Neural cell (in vitro differentiated cells): Measurements from ENCODE around the gene CABLES1. TPM values are rescaled to one million over a fixed set of nuclear protein-coding genes. Genes with fewer than 3 reads are reported as not detected.

Experiments
- H2AFZ ChIP-seq: fragments of 200-600, 300-800 bp; sonication (generic), shearing (Covaris generic); 2 replicates; pipeline ENCODE4 v1.6.0; 2014; ENCODE audit warnings: low read depth, mild to moderate bottlenecking, antibody characterized with exemption, low read length, moderate library complexity
- H3F3A ChIP-seq: fragments of 200-600 bp; shearing (Covaris generic); 2 replicates; pipeline ENCODE4 v1.6.1; 2016; ENCODE audit warnings: mild to moderate bottlenecking, moderate library complexity, mixed read lengths, antibody characterized with exemption, low read length; ENCODE audit not compliant: insufficient read depth, poor library complexity, severe bottlenecking
- H3K27ac ChIP-seq: fragments of 200-600, 300-800 bp; sonication (generic), shearing (Covaris generic); 2 replicates; pipeline ENCODE4 v1.5.1; 2014; ENCODE audit warnings: mild to moderate bottlenecking, low read length, moderate library complexity
- H3K27me3 ChIP-seq: fragments of 300-800, 200-600 bp; sonication (generic), shearing (Covaris generic); 2 replicates; pipeline ENCODE4 v1.6.0; 2014; ENCODE audit warnings: mild to moderate bottlenecking, low read depth, low read length, moderate library complexity; ENCODE audit not compliant: insufficient read depth
- H3K36me3 ChIP-seq: fragments of 300-800, 200-600 bp; sonication (generic), shearing (Covaris generic); 2 replicates; pipeline ENCODE4 v1.5.1; 2014; ENCODE audit warnings: mild to moderate bottlenecking, antibody characterized with exemption, low read length, moderate library complexity; ENCODE audit not compliant: insufficient read depth
- H3K4me2 ChIP-seq: fragments of 300-800, 200-600 bp; sonication (generic), shearing (Covaris generic); 2 replicates; pipeline ENCODE4 v1.6.0; 2014; ENCODE audit warnings: mild to moderate bottlenecking, low read length
- H3K4me3 ChIP-seq: fragments of 300-800, 200-600 bp; sonication (generic), shearing (Covaris generic); 2 replicates; pipeline ENCODE4 v1.5.1; 2014; ENCODE audit warnings: mild to moderate bottlenecking, low read length, moderate library complexity
- H3K79me2 ChIP-seq: fragments of 200-600 bp; shearing (Covaris generic); replicated peaks from 2 replicates; pipeline ENCODE4 v1.6.0; 2014; ENCODE audit warnings: mild to moderate bottlenecking, low read length, moderate library complexity; ENCODE audit not compliant: insufficient read depth
- H3K9ac ChIP-seq: fragments of 300-800, 200-600 bp; sonication (generic), shearing (Covaris generic); 2 replicates; pipeline ENCODE4 v1.6.1; 2016; ENCODE audit warnings: mild to moderate bottlenecking, low read length, mixed read lengths
- H3K9me2 ChIP-seq: fragments of 200-600 bp; shearing (Covaris generic); 2 replicates; pipeline ENCODE4 v1.6.1; 2016; ENCODE audit warnings: mild to moderate bottlenecking, low read length, mixed read lengths; ENCODE audit not compliant: insufficient read depth
- H3K9me3 ChIP-seq: fragments of 200-600, 300-800 bp; sonication (generic), shearing (Covaris generic); 2 replicates; pipeline ENCODE4 v1.6.1; 2016; ENCODE audit warnings: mild to moderate bottlenecking, mixed run types, low read length, moderate library complexity, mixed read lengths
- H4K20me1 ChIP-seq: fragments of 200-600 bp; shearing (Covaris generic); 2 replicates; pipeline ENCODE4 v1.6.1; 2016; ENCODE audit warnings: mild to moderate bottlenecking, mixed run types; ENCODE audit not compliant: insufficient read depth
- EP300 ChIP-seq: fragments of 450-650 bp; conservative IDR thresholded peaks from 2 replicates; pipeline ENCODE4 v1.6.1; 2014; ENCODE audit warnings: antibody characterized with exemption, mild to moderate bottlenecking, moderate library complexity; ENCODE audit not compliant: poor library complexity, severe bottlenecking
- EZH2 ChIP-seq: fragments of 200-600, 300-800 bp; shearing (Covaris generic), sonication (generic); IDR thresholded peaks from 2 replicates; pipeline ENCODE4 v1.6.1; 2014; ENCODE audit warnings: antibody characterized with exemption, low read length, borderline replicate concordance, mild to moderate bottlenecking; ENCODE audit not compliant: insufficient read depth, poor library complexity, severe bottlenecking
- MXI1 ChIP-seq: fragments of 450-650 bp; conservative IDR thresholded peaks from 2 replicates; pipeline ENCODE4 v1.6.1; 2014; ENCODE audit warnings: antibody characterized with exemption, mild to moderate bottlenecking; ENCODE audit not compliant: poor library complexity, severe bottlenecking
- POLR2AphosphoS5 ChIP-seq: IDR thresholded peaks from 2 replicates; pipeline ENCODE4 v1.6.1; 2012
- RAD21 ChIP-seq: fragments of 450-650 bp; conservative IDR thresholded peaks from 2 replicates; pipeline ENCODE4 v1.6.1; 2014; ENCODE audit warnings: antibody characterized with exemption, mild to moderate bottlenecking, moderate library complexity
- SMC3 ChIP-seq: fragments of 450-650 bp; conservative IDR thresholded peaks from 2 replicates; pipeline ENCODE4 v1.6.1; 2014; ENCODE audit warnings: antibody characterized with exemption, mild to moderate bottlenecking, moderate library complexity; ENCODE audit not compliant: poor library complexity
- TAF1 ChIP-seq: IDR thresholded peaks from 2 replicates; pipeline ENCODE4 v1.6.1; 2012; ENCODE audit warnings: low read depth
- polyA plus RNA-seq: library from polyadenylated mRNA; depleted of rRNA; stranded (reverse); fragments of >200 nt; gene quantifications from 2 replicates; pipeline ENCODE4 v1.2.3, GENCODE V29; 2014
- TF ChIP-seq, protein P1 (sequence below): fragments of 450-650 bp; IDR thresholded peaks from 2 replicates; pipeline ENCODE4 v1.5.1; 2014; ENCODE audit warnings: antibody characterized with exemption, mild to moderate bottlenecking, moderate library complexity; ENCODE audit not compliant: poor library complexity, severe bottlenecking
- TF ChIP-seq, protein P2 (sequence below): IDR thresholded peaks from 2 replicates; pipeline ENCODE4 v1.6.1; 2012; ENCODE audit warnings: borderline replicate concordance

The CABLES1 gene
- polyA plus RNA-seq, 1 donor from 2014 or later, result 1.4 TPM

DNA sequence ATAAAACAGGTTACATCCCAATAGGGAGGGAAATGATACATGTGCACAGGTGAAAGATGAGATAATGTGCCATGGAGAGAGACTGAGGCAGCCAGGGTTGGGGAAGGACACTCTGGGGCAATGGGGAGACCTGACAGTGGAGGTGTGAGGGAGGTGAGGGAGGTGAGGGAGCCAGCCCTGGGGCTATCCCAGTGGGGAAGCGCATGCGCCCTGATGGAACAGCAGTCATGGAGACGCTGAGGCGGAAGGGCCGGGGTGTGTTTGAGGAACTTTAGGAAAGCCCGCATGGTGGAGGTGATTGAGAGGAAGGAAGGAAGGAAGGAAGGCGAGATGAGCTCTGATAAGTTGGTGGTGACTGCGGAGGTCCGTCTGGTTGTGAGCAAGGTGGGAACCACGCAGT is 66.5 kb downstream of the CABLES1 start:
- Histone ChIP-seq H4K20me1 (no peaks in the 10 kb centered on the region), H3K4me3 (no peak overlapping the region), H3K27me3 (no peaks in the 10 kb centered on the region), H3K36me3 (no peaks in the 10 kb centered on the region), H3K27ac (no peak overlapping the region), H2AFZ (no peak overlapping the region), H3K79me2 (no peaks in the 10 kb centered on the region), H3K9me2 (no peaks in the 10 kb centered on the region), H3K4me2 (no peak overlapping the region), H3K9me3 (no peaks in the 10 kb centered on the region), H3F3A (no peaks in the 10 kb centered on the region), H3K9ac (no peak overlapping the region)
- TF ChIP-seq EZH2, result no peak
- no peak for TF ChIP-seq POLR2AphosphoS5
- TF ChIP-seq TAF1, result no peak
- TF ChIP-seq RAD21, result no peak
- no peak for TF ChIP-seq MXI1
- no peak for TF ChIP-seq EP300
- TF ChIP-seq, protein P1, sequence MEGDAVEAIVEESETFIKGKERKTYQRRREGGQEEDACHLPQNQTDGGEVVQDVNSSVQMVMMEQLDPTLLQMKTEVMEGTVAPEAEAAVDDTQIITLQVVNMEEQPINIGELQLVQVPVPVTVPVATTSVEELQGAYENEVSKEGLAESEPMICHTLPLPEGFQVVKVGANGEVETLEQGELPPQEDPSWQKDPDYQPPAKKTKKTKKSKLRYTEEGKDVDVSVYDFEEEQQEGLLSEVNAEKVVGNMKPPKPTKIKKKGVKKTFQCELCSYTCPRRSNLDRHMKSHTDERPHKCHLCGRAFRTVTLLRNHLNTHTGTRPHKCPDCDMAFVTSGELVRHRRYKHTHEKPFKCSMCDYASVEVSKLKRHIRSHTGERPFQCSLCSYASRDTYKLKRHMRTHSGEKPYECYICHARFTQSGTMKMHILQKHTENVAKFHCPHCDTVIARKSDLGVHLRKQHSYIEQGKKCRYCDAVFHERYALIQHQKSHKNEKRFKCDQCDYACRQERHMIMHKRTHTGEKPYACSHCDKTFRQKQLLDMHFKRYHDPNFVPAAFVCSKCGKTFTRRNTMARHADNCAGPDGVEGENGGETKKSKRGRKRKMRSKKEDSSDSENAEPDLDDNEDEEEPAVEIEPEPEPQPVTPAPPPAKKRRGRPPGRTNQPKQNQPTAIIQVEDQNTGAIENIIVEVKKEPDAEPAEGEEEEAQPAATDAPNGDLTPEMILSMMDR, result no peak
- TF ChIP-seq, protein P2, sequence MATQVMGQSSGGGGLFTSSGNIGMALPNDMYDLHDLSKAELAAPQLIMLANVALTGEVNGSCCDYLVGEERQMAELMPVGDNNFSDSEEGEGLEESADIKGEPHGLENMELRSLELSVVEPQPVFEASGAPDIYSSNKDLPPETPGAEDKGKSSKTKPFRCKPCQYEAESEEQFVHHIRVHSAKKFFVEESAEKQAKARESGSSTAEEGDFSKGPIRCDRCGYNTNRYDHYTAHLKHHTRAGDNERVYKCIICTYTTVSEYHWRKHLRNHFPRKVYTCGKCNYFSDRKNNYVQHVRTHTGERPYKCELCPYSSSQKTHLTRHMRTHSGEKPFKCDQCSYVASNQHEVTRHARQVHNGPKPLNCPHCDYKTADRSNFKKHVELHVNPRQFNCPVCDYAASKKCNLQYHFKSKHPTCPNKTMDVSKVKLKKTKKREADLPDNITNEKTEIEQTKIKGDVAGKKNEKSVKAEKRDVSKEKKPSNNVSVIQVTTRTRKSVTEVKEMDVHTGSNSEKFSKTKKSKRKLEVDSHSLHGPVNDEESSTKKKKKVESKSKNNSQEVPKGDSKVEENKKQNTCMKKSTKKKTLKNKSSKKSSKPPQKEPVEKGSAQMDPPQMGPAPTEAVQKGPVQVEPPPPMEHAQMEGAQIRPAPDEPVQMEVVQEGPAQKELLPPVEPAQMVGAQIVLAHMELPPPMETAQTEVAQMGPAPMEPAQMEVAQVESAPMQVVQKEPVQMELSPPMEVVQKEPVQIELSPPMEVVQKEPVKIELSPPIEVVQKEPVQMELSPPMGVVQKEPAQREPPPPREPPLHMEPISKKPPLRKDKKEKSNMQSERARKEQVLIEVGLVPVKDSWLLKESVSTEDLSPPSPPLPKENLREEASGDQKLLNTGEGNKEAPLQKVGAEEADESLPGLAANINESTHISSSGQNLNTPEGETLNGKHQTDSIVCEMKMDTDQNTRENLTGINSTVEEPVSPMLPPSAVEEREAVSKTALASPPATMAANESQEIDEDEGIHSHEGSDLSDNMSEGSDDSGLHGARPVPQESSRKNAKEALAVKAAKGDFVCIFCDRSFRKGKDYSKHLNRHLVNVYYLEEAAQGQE, result no peak
- no peak for TF ChIP-seq SMC3

DNA sequence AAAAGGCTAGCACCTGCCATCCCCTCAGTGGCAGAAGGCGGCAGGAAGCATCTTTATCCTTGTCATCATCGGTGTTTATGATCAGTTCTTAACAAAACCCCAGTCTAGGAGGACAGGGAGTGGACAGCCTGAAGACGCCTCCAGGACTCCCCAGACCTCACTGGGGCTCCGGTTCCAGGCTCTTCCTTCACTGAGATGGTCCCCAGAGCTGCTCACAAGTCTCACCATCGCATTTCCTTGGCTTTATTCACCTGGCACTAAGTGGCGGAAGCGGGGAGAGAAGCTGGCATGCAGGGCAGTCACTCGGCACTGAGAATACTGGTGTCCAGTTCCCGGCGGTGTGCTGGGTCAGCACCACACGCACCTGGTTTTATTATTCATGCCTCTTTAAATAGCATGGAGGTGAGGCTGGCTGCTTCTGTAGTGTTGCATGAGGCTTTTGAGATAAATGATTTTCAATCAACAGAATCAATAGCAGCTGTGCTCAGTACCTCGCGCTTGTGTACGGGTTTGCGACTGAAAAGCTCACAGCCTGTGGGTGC is 68.7 kb downstream of the CABLES1 start:
- Histone ChIP-seq H4K20me1 (no peaks in the 10 kb centered on the region), H3K4me2 (no peak overlapping the region), H3K9ac (no peak overlapping the region), H2AFZ (no peak overlapping the region), H3K9me3 (no peaks in the 10 kb centered on the region), H3K79me2 (no peaks in the 10 kb centered on the region), H3K27ac (no peak overlapping the region), H3K27me3 (no peaks in the 10 kb centered on the region), H3K36me3 (no peaks in the 10 kb centered on the region), H3K4me3 (no peak overlapping the region), H3F3A (no peaks in the 10 kb centered on the region), H3K9me2 (no peaks in the 10 kb centered on the region)
- TF ChIP-seq POLR2AphosphoS5, result no peak
- no peak for TF ChIP-seq MXI1
- no peak for TF ChIP-seq EZH2
- no peak for TF ChIP-seq RAD21
- TF ChIP-seq, protein P1, result no peak
- no peak for TF ChIP-seq EP300
